ENCODE results near the gene CLTB.

GRCh38 chr5:176416965-176417364 is 626 bp upstream of the CLTB start:
- TF ChIP-seq CTCF (conservative IDR thresholded peaks at IDR 0.05; ENCODE audit: low read depth, low read length) (no peak), EZH2 (IDR thresholded peaks at IDR 0.05; ENCODE audit: low read length, unreplicated experiment) (no peak), EZH2phosphoT487 (IDR thresholded peaks at IDR 0.05; ENCODE audit: borderline replicate concordance, low read length) (no peak)
